Inferior parietal cortex (tissue), 1 donor: Measurements from ENCODE around the gene FN3K.
"Not testable (repeated sequence)": the region's sequence is repeated elsewhere in the genome, so short reads cannot be mapped to it uniquely, and the experiment has no call there.

Experiments used
- DNase-seq: peaks from one replicate; pipeline ENCODE4 v3.0.0-alpha.2; 2016; ENCODE audit errors: extremely low spot score

Gene FN3K

GRCh38 chr17:82775001-82775823 lies 39.8 kb downstream of the FN3K start:
- DNase-seq, result peak; percentile 58

DNA sequence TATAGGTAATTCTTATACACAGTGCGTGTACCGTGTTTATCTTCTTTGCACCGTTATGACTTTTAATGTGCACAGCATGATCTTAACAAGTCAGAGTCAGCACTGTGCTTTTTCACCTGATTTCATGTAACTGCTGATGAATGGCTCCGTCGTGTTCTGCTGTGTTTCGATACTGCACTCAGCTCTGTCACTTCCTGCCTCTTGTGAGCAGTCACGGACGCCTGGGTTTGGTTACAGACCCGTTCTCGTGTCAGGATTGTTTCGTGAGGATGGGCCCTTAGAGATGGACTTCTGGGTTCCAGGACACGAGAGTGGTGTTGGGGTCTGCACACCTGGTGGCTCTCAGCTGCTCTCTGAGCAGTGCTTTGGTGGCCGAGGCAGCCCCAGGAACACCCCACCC lies 41.0 kb downstream of the FN3K start:
- DNase-seq, result no peak

- DNase-seq, result not testable (repeated sequence)
Observed at GRCh38 chr17:82777778-82778375, 42.5 kb downstream of the FN3K start.

DNA sequence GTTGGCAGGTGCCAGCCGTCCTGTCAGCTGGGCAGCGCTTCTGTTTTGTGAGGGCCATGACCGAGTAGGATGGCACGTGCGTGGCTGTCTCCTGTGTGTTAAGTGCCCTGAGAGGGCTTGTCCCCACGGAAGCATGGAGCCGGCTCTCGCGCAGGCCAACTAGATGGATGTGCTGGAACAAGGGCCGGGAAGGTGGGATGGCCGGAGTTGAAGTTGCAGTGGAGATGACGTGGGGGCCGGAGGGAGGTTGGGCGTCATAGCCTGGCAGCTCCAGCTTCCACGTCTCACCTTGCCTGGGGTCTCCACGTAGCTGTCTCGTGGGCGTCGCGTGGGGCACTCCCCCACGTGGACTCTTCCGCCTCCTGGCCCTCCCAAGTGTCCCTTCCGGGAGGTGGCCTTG lies 44.1 kb downstream of the FN3K start:
- DNase-seq, result no peak

DNA sequence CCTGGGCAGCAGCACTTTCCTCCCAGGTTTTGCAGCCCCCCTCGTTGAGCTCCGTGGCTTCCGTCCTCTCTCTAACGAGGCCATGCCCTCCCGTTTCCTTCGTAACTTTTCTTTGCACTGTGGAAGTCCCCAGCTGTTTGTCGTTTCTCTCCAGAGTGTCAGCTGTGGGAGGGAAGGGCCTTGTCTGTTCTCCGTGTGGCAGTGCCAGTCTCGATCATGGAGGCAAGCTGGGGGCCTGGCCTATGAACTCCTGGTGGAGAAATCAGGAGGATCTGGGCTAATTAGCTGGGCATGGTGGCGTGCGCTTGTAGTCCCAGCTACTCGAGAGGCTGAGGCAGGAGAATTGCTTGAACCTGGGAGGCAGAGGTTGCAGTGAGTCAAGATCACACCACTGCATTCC lies 44.8 kb downstream of the FN3K start:
- no peak for DNase-seq

- no peak for DNase-seq
Observed at GRCh38 chr17:82780971-82781893, 45.8 kb downstream of the FN3K start.

DNA sequence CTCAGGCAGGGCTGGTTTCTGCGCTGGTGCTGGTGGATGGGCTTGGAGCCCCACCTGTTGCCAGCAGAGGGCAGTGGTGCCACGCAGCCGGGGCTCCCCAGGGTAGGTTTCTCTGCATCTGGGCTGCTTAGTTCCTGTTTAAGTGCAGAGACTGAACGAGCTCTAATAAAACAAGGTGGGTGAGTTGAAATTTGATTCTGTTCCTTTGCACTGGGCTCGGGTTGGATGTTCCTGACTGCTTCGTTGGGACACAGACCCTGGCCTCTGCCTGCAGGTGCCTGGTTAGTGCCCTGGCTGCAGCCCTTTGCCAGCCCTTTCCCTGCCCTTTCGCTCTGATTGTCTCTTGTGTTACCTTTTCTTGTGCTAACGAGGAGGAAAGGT lies 46.5 kb downstream of the FN3K start:
- DNase-seq, result peak; percentile 75

- no peak for DNase-seq
Observed at GRCh38 chr17:82782657-82783207, 47.3 kb downstream of the FN3K start.

DNA sequence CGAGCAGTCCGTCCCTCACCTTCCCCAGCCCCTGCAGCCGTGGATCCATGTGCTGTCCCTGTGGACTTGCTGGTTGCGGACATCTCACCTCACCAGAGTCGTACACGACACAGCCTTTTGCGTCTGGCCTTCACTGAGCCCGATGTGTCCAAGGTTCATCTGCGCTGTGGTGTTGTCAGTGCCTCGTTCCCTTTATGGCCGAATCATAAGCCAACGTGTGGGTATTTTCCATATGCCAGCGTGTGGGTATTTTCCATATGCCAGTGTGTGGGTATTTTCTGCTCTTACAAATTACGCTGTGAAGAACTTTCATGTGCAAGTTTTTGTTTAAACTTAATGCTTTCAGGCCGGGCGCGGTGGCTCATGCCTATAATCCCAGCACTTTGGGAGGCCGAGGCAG lies 48.1 kb downstream of the FN3K start:
- no peak for DNase-seq

GRCh38 chr17:82785581-82785980 lies 50.2 kb downstream of the FN3K start:
- DNase-seq, result not testable (repeated sequence)

DNA sequence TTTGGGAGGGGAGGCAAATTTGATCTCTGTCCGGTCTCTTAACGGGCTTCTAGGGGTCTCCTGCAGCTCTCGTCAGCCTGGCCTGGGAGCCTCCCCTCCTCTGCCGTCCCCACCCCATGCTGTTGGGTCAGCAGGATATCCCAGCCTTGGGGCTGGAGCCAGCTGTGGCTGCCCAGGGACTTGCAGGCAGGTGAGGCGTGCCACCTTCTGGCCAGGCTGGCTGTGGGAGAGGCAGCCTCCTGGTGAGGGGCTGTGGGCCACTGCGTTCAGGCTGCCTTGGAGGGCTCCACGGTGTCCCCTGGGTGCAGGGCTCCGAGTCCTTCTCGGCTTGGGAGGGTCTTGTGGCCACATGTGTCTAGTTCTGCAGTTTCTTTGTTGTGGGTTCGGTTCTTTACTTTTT lies 51.0 kb downstream of the FN3K start:
- DNase-seq, result no peak

DNA sequence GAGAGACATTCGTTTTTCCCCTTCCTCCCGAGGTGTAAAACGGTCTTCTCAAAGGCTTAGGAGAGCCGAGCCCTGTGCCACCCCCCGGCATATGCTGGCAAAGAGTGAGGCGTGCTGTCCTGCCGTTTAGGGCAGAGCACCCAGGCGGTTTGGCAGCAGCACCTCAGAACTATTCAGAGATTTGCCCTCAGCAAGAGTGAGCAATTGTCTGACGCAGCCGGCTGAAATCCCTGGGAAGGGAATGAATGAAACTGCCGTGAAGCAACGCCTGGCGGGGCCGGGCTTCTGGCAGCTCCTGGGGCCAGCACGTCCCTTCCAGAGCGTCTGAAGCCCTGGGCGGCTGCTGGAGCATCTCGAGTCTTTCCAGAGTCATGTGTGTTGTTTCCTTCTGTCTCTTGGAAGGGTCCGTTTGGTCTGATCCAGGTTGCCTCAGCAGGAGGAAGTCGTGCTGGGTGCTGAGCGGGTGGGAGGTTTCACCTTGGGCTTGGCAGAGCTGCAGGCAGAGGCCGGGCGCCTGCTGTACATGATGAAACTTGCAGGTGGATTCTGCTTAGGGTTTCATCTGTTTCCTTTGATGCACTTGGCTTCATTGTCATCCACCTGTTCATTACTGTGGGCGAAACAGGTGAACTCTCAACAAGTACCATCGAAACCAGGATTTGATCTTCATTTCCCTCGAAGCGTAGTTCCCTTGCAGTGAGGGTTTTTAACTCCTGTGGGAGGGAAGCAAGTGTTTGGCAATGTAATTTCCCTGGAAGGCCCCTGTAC lies 51.9 kb downstream of the FN3K start:
- DNase-seq, result no peak

GRCh38 chr17:82788206-82789001 lies 53.0 kb downstream of the FN3K start:
- no peak for DNase-seq

DNA sequence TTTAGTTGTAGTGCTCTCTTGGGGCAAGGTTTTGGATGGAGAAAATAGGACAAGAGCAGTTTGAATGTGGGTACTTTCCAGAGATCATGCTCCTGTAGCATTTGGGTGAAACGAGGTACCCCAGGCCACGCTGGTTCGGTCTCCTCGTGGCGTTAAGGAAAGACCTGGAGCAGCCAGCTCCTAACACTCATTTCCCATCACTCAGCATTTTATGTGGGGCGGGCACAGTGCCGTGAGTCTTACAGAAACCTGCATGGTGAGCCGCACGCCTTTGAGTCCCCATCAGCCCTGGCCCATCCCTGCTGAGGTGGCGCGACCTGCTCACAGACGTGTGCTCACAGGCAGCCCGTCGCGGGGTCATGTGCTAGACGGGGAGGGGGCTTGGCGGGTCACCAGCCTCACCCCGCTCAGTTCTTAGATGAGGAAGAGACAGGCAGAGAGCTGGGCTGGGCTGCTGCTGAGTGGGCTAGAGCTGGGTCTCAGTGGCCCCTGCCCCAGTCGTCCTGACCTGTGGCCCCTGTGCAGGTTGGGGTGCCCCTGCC lies 53.7 kb downstream of the FN3K start:
- no peak for DNase-seq

DNA sequence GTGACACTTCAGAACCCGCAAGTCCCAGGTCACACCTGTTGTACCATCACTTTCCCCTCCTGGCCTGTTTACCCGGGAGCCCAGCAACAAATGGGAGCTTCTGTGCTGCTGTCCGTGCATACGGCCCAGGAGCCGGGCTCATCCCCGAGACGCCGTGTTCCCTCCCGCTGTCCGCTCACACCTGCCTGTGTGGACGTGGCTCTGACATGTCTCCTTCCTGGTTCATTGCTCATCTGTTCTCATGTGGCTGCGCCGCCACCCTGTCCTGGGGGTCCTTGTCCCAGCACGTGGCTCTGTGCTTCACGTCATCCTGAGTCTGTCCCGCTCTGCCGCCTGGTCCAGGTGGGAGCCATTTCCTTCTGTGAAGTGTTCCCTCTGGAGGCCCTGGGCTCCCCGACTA lies 54.4 kb downstream of the FN3K start:
- no peak for DNase-seq

- no peak for DNase-seq
Observed at GRCh38 chr17:82790391-82790790, 55.0 kb downstream of the FN3K start.

DNA sequence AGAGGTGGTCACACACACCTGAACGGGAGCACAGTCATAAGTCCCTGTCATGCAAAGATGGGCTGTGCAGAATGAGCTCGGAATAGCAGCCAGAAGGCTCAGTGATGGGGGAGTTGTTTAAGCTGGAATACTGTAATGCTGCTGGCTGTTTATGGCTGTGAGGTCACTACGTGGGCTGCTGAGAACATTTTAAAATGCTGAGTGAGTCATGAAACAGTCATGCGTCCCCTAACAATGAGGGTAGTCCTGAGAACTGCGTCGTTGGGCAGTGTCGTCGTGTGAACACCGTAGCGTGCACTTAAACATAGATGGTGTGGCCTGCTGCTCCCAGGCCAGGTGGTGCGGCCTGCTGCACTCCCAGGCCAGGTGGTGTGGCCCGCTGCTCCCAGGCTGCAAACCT lies 56.1 kb downstream of the FN3K start:
- DNase-seq, result no peak

DNA sequence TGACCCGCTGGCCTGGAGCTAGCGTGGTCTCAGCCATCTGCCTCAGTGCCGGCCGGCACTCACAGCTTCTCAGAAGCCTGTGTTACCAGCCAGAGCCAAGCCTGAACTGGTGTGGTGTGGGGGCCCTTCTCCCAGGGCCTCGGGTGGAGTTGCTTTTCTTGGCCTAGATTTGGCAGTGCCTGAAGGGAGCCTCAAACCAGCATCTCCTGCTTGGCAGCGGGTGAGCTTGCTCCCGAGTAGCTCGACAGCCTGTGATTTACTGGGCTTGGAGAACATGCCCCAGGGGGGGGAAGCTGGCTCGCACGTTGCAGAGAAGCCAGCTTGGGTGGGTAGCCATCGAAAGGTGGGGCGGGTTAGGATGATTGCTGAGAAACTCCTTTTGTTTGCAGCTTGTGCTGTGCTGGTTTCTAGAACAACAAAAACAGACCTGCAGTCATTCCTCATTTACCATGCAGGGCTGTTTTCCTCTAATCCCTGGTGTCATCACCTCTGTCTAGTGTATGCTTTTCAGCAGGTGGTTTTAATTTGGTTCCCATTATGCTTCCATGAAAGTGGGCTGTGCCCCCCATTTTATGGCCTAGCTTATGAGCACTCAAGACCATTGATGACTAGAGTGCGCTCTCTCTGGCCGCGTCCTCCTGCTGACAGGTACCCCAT lies 58.7 kb downstream of the FN3K start:
- DNase-seq, result no peak

- DNase-seq, result no peak
Observed at GRCh38 chr17:82794781-82795482, 59.5 kb downstream of the FN3K start.
